NCI-H748 (cell line): ENCODE data around the gene ICOSLG.
A peak's percentile ranks its signal among the peaks of the same experiment; 100 is the strongest.
"Not testable (repeated sequence)": the region's sequence is repeated elsewhere in the genome, so short reads cannot be mapped to it uniquely, and the experiment has no call there.

ENCODE experiments used
- DNase-seq: peaks from one replicate; lab custom pipeline; 2025; ENCODE audit not compliant: unreplicated experiment; lab: John Stamatoyannopoulos, UW

Gene ICOSLG

GRCh38 chr21:44240842-44241241 is at the start of gene ICOSLG:
ICOSLG (minus strand) TSS chr21:44240943; CDS start chr21:44240817, 126 bp downstream.
- not testable (repeated sequence) for DNase-seq

GRCh38 chr21:44289381-44290010 is 48.8 kb upstream of the ICOSLG start:
- DNase-seq = no peak

GRCh38 chr21:44288251-44289110 is 47.7 kb upstream of the ICOSLG start:
- no peak for DNase-seq

- DNase-seq = no peak
These were observed 46.2 kb upstream of the ICOSLG start for GRCh38 chr21:44286716-44287632.

GRCh38 chr21:44286086-44286715 is 45.5 kb upstream of the ICOSLG start:
- DNase-seq = no peak

GRCh38 chr21:44285138-44285992 is 44.6 kb upstream of the ICOSLG start, which contains the start of gene AIRE:
AIRE (plus strand) TSS chr21:44285876; CDS start chr21:44286007, 131 bp downstream.
- no peak for DNase-seq

GRCh38 chr21:44283948-44284347 is 43.2 kb upstream of the ICOSLG start:
- no peak for DNase-seq

GRCh38 chr21:44283211-44283785 is 42.6 kb upstream of the ICOSLG start:
- not testable (repeated sequence) for DNase-seq

GRCh38 chr21:44282370-44282769 is 41.6 kb upstream of the ICOSLG start:
- no peak for DNase-seq

GRCh38 chr21:44281801-44282200 is 41.1 kb upstream of the ICOSLG start:
- no peak for DNase-seq

- peak; percentile 91 for DNase-seq
These were observed 38.9 kb upstream of the ICOSLG start for GRCh38 chr21:44279354-44280260.

- peak; percentile 89 for DNase-seq
These were observed 34.3 kb upstream of the ICOSLG start for GRCh38 chr21:44275041-44275440.

- DNase-seq = no peak
These were observed 32.3 kb upstream of the ICOSLG start for GRCh38 chr21:44273046-44273445.

GRCh38 chr21:44272284-44272858 is 31.6 kb upstream of the ICOSLG start:
- DNase-seq = no peak

GRCh38 chr21:44271558-44272283 is 31.0 kb upstream of the ICOSLG start:
- no peak for DNase-seq

GRCh38 chr21:44269090-44269489 is 28.3 kb upstream of the ICOSLG start:
- DNase-seq = no peak

GRCh38 chr21:44267655-44268142 is 27.0 kb upstream of the ICOSLG start:
- no peak for DNase-seq
